G401.6 (cell line): ENCODE measurements around the gene NR2E1.

ENCODE experiments used
- FAIRE-seq: peaks from 2 replicates; lab custom pipeline; 2012; peaks lifted over from hg19 to GRCh38; lab: Jason Lieb, UNC

The NR2E1 gene

DNA sequence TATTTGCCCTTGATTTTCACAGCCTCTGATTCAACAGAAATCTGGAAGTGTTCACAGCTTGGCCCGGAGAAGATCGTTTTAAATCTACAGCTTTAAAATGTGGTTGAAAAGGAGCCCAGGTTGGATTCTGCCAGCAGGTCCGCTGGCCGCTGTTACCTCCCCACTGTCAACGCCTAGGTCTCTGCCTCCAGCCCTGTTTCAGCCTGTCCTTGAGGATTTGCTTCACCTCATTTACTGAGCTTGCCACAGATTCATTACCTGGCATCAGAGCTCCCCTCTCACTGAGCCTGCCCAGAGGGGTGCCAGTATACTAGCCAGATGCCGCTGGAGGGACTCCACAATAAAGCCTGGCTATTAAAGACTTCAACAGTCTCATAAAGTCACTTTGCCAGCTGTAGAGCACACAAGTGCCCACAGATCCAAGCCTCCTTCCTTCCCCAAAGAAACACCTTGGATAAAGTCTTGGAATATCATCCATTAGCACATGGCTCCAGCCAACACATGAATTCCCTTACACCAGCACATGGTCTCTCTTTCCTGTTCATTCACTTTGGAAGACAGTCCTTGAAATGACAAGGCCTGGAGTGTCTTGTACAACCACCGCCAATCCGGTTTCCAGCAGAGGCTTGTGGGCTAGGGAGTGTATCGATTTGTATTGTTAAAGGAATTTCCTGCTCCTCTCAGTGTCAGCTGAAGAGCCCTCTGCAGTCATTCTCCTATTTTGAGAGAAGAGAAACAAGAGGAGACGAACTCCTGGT, 9.5 kb upstream of the NR2E1 start:
- no peak for FAIRE-seq

GRCh38 chr6:108156938-108157233, 8.9 kb upstream of the NR2E1 start:
- no peak for FAIRE-seq

GRCh38 chr6:108157234-108157980, 8.4 kb upstream of the NR2E1 start:
- FAIRE-seq = no peak

DNA sequence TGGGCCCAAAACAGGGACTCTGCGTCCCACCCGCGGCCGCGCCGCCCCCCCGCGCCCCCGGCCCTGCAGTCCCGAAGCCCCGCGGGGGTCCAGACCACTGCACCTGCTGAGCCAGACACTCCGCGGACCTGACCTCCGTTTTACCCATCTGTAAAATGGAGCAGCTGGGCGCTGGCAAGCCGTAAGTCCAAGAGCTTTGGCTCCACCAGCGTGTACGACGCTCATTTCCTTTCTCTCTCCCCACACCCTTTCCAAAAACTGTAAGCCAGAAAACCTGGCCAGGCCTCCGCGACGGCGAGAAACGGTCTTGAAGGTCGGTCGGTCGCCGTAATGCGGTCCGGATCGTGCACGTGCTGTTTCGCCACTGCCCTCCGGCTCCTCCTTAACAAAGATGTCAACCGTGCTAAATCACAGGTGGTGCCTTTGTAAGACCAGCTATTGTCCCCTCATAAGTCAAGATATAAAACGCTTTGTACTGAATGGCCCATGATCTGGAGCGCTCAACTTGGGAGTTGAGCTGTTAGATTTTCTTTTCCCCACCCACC, 7.8 kb upstream of the NR2E1 start:
- no peak for FAIRE-seq

- FAIRE-seq = no peak
Measured at GRCh38 chr6:108159981-108160380, 5.8 kb upstream of the NR2E1 start.

DNA sequence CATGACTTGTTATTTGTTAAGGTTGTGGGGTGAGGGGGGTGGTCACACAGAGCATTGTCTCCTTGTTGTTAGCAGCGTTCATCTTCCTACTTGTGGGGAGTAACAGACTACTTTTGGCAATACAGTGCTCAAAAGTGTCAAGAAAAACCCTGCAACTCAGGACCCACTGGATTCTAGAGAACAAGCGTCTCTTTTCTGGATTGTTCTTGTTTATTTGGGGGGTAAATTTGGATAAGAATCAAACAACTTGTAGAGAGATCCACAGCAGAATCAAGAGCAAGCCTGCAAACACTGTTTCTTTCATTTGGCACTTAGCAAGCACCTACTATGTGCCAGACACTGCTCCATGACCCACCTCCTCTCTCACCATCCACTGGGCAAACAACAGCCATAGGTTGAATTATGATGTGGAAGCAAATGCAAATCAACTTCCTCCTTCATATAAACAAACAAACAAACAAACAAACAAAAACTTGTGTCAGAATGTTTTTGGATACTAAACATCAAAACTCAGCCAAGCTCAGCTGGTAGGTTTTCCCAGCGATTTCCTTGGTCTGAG, 4.0 kb upstream of the NR2E1 start:
- FAIRE-seq = no peak

DNA sequence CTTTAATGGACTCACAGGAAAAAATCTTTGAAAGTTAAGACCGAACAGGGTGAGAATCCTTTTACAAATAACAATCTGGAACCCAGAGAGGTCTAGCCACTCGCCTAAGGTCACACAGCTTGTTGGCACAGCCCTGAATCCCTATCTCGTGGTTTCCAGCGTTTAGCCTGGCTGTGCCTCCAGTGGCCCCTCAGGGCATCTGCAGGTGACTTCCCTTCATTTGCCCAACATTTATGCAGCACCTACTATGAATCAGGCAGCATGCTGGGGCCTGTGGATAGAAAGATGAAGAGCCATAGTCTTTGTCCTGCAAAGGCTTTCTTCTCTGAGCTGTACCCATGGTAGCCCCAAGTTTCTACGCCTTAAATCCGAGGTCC, 2.6 kb upstream of the NR2E1 start:
- FAIRE-seq = no peak

GRCh38 chr6:108163644-108164542, 1.9 kb upstream of the NR2E1 start:
- no peak for FAIRE-seq

GRCh38 chr6:108164543-108164814, 1.3 kb upstream of the NR2E1 start:
- FAIRE-seq = no peak

- FAIRE-seq = no peak
Measured at GRCh38 chr6:108164815-108165706, 761 bp upstream of the NR2E1 start.

DNA sequence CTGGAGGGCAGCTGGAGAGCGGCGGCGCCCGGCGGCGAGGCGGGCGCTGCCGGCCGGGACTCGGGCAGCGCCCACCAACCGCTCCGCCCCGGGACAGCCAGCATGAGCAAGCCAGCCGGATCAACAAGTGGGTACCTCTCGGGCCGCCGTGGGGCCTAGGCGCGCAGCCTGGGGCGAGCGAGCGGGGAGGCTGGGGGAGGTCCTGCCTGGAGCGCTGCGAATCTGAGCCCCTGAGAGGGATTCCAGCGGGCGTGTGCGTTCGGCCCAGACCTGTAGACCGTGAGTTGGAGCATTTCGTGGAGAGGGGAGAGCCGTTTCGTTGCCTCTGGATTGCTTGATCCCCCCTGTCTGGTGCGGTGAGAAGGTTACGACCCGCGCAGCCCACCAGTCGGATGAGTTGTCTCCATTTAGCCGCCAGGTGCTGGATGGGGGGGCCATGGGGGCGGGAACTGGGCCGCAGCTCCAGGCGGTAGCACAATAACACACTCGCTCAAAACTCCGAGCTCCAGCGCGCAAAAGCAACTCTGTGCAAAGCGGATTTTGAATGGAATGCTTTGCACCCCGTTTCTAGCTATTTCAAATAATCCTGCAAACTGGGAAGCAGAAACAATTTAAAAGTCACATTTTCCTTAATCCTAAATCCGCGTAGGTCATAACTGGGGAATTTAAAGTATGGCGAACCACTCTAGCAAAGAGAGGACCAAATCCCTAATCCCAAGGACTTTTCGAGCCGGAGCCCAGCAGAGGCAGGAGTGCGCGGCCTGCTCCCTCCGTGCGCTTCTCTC, 1.0 kb downstream of the NR2E1 start:
- FAIRE-seq = no peak

DNA sequence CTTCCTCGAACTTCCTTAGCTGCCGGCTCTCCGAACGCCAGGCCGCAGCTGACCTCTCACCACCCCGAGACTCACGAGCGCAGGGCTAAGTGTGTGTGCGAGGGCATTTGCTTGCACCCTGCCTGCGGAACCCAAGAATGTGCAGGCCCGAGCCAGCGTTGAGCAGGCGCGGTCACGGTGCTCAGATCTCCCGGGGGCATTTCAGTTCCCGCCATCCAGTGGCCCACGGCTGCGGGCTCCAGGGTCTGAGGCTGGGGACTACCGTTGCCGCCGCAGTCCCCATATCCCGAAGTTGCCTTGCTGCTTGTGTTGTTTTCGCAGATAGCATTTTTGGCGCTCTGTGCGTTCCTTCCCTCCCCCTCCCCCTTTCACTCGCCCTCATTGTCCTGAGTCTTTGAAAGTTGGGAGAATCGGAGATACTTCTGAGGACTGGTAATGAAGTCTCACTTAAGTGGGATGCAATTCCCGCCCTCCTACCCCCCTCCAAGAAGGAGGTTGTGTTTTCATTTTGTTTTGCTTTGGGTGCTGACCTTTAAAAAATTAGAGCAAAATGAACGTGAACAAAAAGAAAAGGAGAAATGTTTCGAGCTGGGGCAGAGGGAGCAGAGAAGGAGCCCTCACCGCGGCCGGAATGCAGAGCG, 1.7 kb downstream of the NR2E1 start:
- no peak for FAIRE-seq

DNA sequence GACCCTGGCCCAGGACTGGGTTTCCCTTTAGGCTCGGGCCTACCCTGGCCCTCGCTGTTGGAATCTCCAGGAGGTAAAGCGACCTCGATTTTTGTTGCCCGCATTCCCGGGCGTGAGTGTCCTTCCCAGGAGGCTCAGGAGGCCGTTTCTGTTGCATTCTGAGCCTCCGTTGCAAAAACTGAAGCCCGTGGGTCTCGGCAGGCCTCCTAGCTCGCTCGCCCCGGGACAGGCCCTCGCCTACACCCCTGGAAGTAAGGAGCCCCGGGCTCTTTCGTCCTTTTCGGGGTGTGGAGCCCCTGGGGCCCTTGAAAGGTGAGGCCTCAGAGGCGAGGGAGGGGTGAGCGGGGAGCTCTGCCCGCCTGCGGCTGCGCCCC, 2.3 kb downstream of the NR2E1 start:
- no peak for FAIRE-seq

DNA sequence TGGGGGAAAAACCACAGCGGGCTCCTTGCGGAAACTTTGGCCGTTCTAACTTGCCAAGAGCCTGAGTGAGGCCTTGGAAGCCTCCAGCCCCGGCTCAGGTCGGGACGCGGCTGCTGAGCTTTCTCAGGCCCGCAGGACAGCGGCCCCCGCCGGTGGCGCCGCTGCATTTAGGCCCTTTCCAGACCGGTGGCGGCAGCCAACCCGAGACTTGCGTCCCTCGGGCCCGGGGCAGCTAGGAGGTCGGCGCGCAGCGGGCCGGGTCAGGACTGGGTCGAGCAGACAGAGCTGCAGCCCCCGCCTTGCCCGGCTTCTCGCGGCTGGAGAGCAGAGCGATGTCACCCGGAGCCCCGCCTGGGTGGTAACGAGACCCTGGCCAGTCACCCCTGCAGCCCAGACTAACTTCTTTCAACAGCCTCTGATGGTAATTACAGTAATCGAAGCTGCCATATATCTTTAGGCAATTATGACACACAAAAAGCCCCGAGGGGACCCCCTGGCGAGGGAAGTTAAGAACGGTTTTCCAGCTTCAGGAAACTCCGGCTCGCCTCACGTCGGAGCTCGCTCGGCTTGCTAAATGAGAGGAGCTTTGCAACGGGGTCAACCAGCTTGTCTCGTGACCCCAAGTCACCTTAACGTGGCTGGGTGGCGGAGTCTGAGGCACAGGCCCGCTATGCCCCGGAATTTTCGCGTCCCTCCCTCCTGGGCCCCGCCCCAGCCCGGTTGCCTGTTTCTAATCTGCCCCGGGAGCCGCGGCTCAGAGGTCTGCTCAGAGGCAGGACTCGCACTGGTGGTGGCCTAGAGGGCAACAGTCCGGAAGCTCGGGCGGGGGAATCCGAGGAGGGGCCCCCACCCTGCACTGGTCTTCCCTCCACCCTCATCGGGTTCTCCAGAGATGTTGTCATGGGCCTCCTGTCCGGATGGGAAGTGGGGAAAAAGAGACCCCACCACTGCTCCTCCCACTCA, 3.0 kb downstream of the NR2E1 start:
- FAIRE-seq = no peak

GRCh38 chr6:108169464-108170331, 3.9 kb downstream of the NR2E1 start:
- FAIRE-seq = no peak

GRCh38 chr6:108170332-108171290, 4.8 kb downstream of the NR2E1 start:
- no peak for FAIRE-seq

GRCh38 chr6:108171291-108171917, 5.6 kb downstream of the NR2E1 start:
- FAIRE-seq = no peak
